Prostate gland (tissue), 2 donors: ENCODE results near the gene PVALB.

ENCODE experiments used
- CTCF ChIP-seq, 4 experiments: fragments of 200-600 bp in 2 of 4; fragments of 450-650 bp in 2 of 4; sonication (generic) in 2 of 4; IDR thresholded peaks; 1 replicate in 3 of 4; 2 replicates in 1 of 4; pipeline ENCODE4 v1.5.1; 2016 to 2019; ENCODE audit warnings: antibody characterized with exemption in 4 of 4, mild to moderate bottlenecking in 2 of 4, moderate library complexity in 2 of 4
- POLR2A ChIP-seq: fragments of 450-650 bp; IDR thresholded peaks from one replicate; pipeline ENCODE4 v1.6.1; 2016; ENCODE audit warnings: antibody characterized with exemption, mild to moderate bottlenecking
- POLR2AphosphoS5 ChIP-seq: sonication (generic); formaldehyde crosslinking; IDR thresholded peaks from one replicate; pipeline ENCODE4 v1.6.1; 2017; ENCODE audit warnings: antibody characterized with exemption

DNA sequence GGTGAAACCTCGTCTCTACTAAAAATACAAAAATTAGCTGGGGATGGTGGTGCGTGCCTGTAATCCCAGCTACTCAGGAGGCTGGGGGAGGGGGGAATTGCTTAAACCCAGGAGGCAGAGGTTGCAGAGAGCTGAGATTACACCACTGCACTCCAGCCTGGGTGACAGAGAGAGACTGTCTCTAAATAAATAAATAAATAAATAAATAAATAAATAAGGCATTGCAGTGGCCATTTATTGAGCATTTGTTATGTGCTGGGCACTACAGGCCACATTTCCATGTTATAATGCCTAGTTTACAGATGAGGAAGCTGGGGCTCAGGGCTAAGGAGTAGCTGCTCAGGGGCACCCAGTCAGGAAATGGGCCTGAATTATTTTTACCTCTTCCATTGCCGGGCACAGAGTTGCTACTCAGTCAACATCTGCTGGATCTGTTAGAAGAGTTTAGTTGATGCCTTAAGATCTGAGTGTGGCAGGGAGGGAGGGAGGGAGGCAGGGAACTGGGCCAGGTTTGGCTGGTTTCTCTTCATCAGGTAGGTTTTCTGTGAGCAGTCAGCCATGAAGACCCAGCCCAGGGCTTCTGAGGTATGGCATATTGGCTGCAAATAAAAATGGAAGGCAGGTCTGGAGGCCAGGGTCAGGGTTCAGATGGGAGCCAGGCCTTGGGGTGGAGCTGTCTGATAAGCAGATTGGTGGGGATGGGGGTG, 5.6 kb downstream of the PVALB start:
- TF ChIP-seq CTCF (IDR thresholded peaks at IDR 0.05) (no peak), POLR2AphosphoS5 (no peak), POLR2A (no peak)
